Activated CD4-positive, CD25-positive, alpha-beta regulatory T cell (primary cell): ENCODE data around the gene ZFAND5.

ENCODE experiments used
- DNase-seq, 4 experiments: peaks; one replicate each; lab custom pipeline; 2025; lab: John Stamatoyannopoulos, UW

The ZFAND5 gene

GRCh38 chr9:72362680-72363139 is 2.3 kb downstream of the ZFAND5 start:
- no peak for DNase-seq

- no peak for DNase-seq
Observed at GRCh38 chr9:72362118-72362531, 2.9 kb downstream of the ZFAND5 start.

- DNase-seq: no peak
Observed at GRCh38 chr9:72361217-72361616, 3.8 kb downstream of the ZFAND5 start.

DNA sequence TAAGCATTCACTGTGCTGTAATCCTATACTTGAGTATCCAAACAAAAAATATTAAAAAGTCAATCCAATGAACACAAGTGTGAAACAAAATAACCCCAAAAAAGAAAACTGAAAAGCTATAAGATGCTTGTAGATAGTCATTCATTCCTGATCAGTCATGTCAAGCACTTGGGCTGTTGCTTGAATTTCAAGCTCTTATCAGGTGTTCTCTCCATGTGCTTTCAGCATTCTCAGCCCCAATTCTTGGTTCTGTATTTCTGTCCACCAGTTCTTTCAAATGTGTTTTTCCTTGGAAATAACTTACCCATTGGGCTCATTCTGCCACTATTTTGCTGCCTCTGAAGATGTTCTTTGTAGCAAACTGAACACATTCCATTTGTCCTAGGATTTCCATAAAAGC is 4.7 kb downstream of the ZFAND5 start:
- no peak for DNase-seq

DNA sequence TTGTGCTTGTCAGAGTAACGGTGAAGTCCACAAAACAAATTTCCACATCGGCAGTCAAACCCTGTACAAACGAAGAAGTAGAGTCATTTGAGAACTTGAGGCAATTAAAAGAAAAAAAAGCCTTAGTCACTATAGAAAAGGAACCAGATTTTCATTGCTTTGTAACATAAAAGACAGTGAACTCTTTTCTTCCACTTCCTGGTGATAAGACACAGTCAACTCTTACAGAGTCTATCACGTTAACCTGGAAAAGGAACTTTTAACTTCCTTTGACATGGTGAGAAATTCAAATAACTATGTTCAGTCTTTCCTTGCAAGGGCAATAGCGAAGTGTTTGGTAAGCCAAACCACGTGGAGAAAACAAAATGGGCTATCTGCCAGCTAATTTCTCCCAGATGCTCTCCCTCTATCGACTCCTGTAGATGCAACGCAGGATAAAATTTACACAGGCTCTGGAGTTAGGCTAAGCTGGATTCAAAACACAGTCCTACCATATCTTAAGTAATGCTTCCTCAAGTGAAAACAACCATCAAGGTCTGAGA is 8.9 kb downstream of the ZFAND5 start:
- no peak for DNase-seq

GRCh38 chr9:72355153-72355552 is 9.9 kb downstream of the ZFAND5 start:
- DNase-seq: no peak

DNA sequence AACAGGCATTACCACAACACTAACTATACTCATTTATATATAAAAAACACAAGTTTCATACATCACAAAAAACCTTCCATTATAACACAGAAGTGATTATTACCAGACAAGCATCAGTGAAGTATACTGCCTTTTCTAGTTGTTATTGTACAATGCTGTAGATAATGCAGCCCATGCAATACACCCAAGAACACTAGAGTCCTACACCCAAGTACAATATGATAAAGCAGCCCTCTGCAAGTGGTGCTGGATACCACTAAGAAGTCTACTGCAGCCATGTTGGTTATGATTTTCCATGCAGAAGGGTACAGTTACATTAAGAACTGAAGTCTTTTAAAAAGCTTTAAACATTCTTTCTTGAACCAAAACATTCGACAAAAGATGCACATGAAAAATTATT is 10.3 kb downstream of the ZFAND5 start:
- DNase-seq: no peak

DNA sequence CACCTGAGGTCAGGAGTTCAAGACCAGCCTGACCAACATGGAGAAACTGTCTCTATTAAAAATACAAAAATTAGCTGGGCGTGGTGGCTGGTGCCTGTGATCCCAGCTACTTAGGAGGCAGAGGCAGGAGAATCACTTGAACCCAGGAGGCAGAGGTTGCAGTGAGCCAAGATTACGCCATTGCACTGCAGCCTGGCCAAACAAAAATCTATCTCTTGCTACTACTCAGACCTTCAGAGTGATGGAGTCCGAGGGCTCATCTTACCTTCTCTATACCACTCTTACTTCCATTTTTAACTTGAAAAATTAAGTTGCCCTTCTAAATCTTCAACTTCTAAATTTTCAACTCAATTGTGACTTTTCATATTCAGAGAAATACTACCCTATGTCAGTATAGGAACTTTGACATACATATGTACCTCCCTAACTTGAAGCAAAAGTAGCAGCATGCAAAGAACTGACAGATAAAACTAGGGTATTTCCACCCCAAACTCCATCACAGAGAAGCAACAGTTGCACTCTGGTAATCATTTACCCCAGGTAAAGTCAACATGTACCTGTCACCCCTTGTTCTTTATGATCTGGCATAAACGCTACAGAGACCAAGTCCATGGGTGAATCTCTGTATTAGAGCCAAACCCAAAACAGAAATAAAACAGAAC is 11.4 kb downstream of the ZFAND5 start:
- no peak for DNase-seq

DNA sequence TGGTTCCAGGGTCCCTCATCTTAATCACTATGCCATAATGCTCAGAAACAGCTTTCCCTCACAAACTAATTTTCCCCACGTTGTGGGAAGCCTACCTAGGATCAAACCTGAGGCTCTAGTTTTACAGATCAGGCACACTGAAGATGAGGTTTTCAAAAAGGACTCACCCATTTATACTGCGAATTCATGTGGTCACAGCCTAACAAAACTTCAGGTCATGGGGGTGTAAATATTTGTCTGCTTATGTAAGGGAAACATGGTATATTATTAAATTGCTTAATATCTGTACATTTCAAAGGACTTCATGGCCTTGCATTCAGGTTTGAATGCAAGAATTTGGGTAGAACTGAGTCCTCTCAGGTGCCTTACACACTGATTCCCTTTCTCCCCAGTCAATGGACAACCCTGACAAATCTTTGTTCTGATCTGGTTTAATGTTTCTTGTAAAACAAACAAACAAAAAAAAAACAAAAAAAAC is 12.1 kb downstream of the ZFAND5 start:
- DNase-seq: no peak

GRCh38 chr9:72351538-72352453 is 13.2 kb downstream of the ZFAND5 start:
- no peak for DNase-seq

- no peak for DNase-seq
Observed at GRCh38 chr9:72349911-72350310, 15.1 kb downstream of the ZFAND5 start.

DNA sequence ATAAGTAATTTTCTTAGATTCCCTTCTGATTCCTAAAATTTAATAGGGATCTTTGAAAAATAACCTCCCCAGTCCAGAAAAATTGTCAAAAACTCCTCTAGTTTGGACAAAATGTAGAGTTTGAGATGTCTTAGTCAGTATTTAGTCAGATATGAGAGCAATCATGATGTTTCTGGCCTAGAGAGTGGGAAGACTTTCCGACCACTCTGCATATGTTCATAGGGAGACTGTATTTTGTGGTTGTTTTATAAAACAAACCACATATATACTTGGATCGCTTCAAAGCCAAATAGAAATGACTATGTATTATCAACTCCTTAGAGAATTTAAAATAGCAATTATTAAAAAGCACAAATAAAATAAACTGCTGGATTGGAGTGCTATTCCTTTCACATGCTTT is 15.8 kb downstream of the ZFAND5 start:
- no peak for DNase-seq

GRCh38 chr9:72346333-72346732 is 18.7 kb downstream of the ZFAND5 start:
- DNase-seq: no peak

- no peak for DNase-seq
Observed at GRCh38 chr9:72338631-72339030, 26.4 kb downstream of the ZFAND5 start.

GRCh38 chr9:72337286-72337685 is 27.7 kb downstream of the ZFAND5 start:
- DNase-seq: no peak

DNA sequence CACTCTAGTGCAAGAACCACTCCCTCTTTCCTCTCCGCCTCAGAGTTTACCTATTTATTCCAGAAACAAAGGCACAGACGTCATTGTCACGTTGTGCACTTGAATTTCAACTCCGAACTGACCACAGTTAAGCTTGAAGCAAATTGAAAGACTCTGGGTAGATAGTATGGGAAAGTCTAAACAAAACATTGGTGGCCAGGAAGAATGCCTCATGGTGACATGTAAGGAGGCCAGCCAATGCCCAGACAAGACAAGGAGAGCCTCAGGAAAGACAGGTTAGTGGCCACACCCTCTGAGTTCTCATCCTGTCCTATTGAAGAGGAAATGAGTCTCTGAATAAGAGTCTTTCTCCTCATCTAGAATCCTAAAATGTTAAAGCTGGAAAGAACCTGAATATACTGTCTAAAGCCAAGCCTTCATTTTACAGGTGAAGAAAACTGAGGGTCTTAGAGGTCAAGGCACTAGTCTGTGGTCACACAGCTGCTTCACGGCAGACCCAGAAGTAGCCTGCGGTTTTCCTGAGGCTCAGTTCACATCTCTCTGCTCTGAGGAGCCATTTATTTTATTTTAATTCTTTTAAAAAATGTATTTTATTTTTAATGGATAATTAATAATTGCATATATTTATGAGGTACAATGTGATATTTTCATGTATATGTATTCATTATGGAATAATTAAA is 30.2 kb downstream of the ZFAND5 start:
- no peak for DNase-seq

- DNase-seq: no peak
Observed at GRCh38 chr9:72333709-72334108, 31.3 kb downstream of the ZFAND5 start.

GRCh38 chr9:72333197-72333596 is 31.8 kb downstream of the ZFAND5 start:
- no peak for DNase-seq

DNA sequence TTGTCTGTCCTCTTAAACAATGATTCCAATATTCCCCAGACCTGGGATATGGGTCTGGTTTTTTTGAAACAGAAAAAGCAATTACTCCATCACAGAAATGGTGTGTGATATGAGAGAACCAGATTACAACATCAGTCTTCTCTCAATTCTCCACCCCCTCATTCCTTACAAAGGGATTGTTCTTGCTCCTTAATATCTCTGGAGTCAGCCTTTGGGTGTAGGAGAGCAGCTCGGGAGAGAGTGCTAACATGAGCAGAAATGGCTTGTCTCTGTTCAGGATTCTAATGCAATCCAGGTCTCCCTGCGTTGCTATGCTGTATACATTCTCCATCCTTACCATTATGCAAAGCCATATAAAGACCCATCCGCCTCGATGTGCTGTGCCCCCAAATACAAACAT is 32.7 kb downstream of the ZFAND5 start:
- DNase-seq: no peak

- DNase-seq: no peak
Observed at GRCh38 chr9:72327631-72328030, 37.4 kb downstream of the ZFAND5 start.

DNA sequence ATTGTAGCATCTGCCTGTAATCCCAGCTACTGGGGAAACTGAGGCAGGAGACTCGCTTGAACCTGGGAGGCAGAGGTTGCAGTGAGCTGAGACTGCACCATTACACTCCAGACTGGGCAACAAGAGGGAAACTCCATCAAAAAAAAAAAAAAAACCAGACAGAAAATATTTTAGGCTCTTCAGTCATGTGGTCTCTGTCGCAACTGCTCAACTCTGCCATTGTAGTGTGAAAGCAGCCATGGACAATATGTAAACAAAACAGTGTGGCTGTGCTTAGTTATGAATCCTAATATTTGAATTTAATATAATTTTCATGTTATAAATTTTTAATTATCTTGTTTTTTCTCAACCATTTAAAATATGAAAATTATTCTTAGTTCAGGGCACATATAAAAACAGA is 38.4 kb downstream of the ZFAND5 start:
- DNase-seq: no peak

DNA sequence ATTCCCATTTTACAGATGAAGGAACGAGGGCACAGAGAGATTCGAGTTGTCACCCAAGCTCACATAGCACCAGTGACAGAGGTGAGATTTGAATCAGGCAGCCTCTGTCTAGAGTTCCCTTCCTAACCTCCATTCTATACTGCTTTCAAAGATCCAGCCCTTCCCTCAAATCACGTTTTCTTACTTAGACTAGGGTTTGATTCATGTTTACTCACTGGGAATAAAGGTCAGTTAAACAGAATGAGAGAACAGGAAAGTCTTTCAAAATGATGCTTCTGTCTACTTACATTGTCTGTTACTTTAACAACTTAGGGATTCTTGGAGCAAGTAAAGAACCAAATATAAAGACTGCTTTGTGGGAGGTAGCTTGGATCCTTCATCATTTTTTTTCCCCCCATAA is 40.0 kb downstream of the ZFAND5 start:
- no peak for DNase-seq
